ENCODE measurements around the gene LRRC31. TPM values are rescaled to one million over a fixed set of nuclear protein-coding genes. Genes with fewer than 3 reads are reported as not detected.

LRRC31 gene
- total RNA-seq, 4 donors from 2014 or later, result 18.0 to 67.6 (median 44.0) TPM

- in situ Hi-C loops (cut with MboI; ENCODE audit: low pct_ligation_motif_present in 1 of 4, low pct_unique_long_range_greater_than_20kb in 1 of 4, low sequenced_read_pairs in 3 of 4), result no loop called here
- Histone ChIP-seq H3K4me1 (no peaks in the 10 kb centered on the region), H3K9me3 (no peaks in the 10 kb centered on the region), H3K27me3 (peaks cover 2% of the 10 kb centered on the region), H3K36me3 (no peaks in the 10 kb centered on the region), H3K4me3 (no peak overlapping the region), H3K27ac (peak overlapping the region in 1 of 4 donors; percentile 4)
- WGBS, 2 donors (ENCODE audit: low coverage in 1 of 2), result 59 to 77% methylated on average over 5 to 6 of the region's 6 CpGs
- intact Hi-C loops (cut with DNase I; ENCODE audit: low total_unique reads), result no loop called here
- no peak for DNase-seq
- TF ChIP-seq EP300 (IDR thresholded peaks at IDR 0.05; ENCODE audit: low read depth) (no peak), POLR2AphosphoS5 (IDR thresholded peaks at IDR 0.05) (no peak), POLR2A (IDR thresholded peaks at IDR 0.05) (no peak)
- TF ChIP-seq, protein P1, sequence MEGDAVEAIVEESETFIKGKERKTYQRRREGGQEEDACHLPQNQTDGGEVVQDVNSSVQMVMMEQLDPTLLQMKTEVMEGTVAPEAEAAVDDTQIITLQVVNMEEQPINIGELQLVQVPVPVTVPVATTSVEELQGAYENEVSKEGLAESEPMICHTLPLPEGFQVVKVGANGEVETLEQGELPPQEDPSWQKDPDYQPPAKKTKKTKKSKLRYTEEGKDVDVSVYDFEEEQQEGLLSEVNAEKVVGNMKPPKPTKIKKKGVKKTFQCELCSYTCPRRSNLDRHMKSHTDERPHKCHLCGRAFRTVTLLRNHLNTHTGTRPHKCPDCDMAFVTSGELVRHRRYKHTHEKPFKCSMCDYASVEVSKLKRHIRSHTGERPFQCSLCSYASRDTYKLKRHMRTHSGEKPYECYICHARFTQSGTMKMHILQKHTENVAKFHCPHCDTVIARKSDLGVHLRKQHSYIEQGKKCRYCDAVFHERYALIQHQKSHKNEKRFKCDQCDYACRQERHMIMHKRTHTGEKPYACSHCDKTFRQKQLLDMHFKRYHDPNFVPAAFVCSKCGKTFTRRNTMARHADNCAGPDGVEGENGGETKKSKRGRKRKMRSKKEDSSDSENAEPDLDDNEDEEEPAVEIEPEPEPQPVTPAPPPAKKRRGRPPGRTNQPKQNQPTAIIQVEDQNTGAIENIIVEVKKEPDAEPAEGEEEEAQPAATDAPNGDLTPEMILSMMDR (IDR thresholded peaks at IDR 0.05), result no peak
Observed at GRCh38 chr3:169822983-169823382, 46.8 kb downstream of the LRRC31 start.

GRCh38 chr3:169822540-169822939, 47.2 kb downstream of the LRRC31 start:
- Histone ChIP-seq H3K9me3 (no peaks in the 10 kb centered on the region), H3K4me3 (no peak overlapping the region), H3K27me3 (peaks cover 2% of the 10 kb centered on the region), H3K4me1 (no peaks in the 10 kb centered on the region), H3K27ac (no peak overlapping the region), H3K36me3 (no peaks in the 10 kb centered on the region)
- TF ChIP-seq EP300 (IDR thresholded peaks at IDR 0.05; ENCODE audit: low read depth) (no peak), POLR2AphosphoS5 (IDR thresholded peaks at IDR 0.05) (no peak), POLR2A (IDR thresholded peaks at IDR 0.05) (no peak)
- TF ChIP-seq, protein P1 (IDR thresholded peaks at IDR 0.05), result no peak
- 80 to 92% methylated on average over 12 to 20 of the region's 20 CpGs for WGBS, 2 donors (ENCODE audit: low coverage in 1 of 2)
- DNase-seq, result peak; percentile 20
- in situ Hi-C loops (cut with MboI; ENCODE audit: low pct_ligation_motif_present in 1 of 4, low pct_unique_long_range_greater_than_20kb in 1 of 4, low sequenced_read_pairs in 3 of 4) (no loop called here), intact Hi-C loops (cut with DNase I; ENCODE audit: low total_unique reads) (no loop called here)

- no peak for DNase-seq
- 93 to 95% methylated on average over 3 to 15 of the region's 15 CpGs for WGBS, 2 donors (ENCODE audit: low coverage in 1 of 2)
- no peaks in the 10 kb centered on the region for H3K9me3 ChIP-seq
- no peaks in the 10 kb centered on the region for H3K36me3 ChIP-seq
- no peaks in the 10 kb centered on the region for H3K4me1 ChIP-seq
- intact Hi-C loops (cut with DNase I; ENCODE audit: low total_unique reads), result no loop called here
- TF ChIP-seq, protein P1 (IDR thresholded peaks at IDR 0.05), result no peak
- H3K27ac ChIP-seq, result no peak overlapping the region
- H3K27me3 ChIP-seq, result peaks cover 2% of the 10 kb centered on the region
- in situ Hi-C loops (cut with MboI; ENCODE audit: low pct_ligation_motif_present in 1 of 4, low pct_unique_long_range_greater_than_20kb in 1 of 4, low sequenced_read_pairs in 3 of 4), result no loop called here
- H3K4me3 ChIP-seq, result no peak overlapping the region
Observed at GRCh38 chr3:169822091-169822490, 47.6 kb downstream of the LRRC31 start.

GRCh38 chr3:169818316-169818715, 51.4 kb downstream of the LRRC31 start:
- intact Hi-C loops (cut with DNase I; ENCODE audit: low total_unique reads), result no loop called here

More at GRCh38 chr3:169818316-169818715, 51.4 kb downstream of the LRRC31 start:
- H3K27ac ChIP-seq, result no peak overlapping the region
- peaks cover 0 to 9% (median 5%) of the 10 kb centered on the region in 4 donors for H3K4me1 ChIP-seq
- 78 to 79% methylated on average over 2 of the region's 2 CpGs for WGBS, 2 donors (ENCODE audit: low coverage in 1 of 2)
- no peak for DNase-seq
- TF ChIP-seq, protein P1 (IDR thresholded peaks at IDR 0.05), result no peak
- TF ChIP-seq EP300 (IDR thresholded peaks at IDR 0.05; ENCODE audit: low read depth), result no peak
- TF ChIP-seq POLR2A (IDR thresholded peaks at IDR 0.05), result no peak
- no peaks in the 10 kb centered on the region for H3K36me3 ChIP-seq
- H3K27me3 ChIP-seq, result peaks cover 2% of the 10 kb centered on the region
- H3K9me3 ChIP-seq, result peaks cover 0 to 9% of the 10 kb centered on the region in 2 donors
- no peak overlapping the region for H3K4me3 ChIP-seq
- in situ Hi-C loops (cut with MboI; ENCODE audit: low pct_ligation_motif_present in 1 of 4, low pct_unique_long_range_greater_than_20kb in 1 of 4, low sequenced_read_pairs in 3 of 4), result no loop called here
